ENCODE measurements around the gene G6PC2.
"Not testable (repeated sequence)": the region's sequence is repeated elsewhere in the genome, so short reads cannot be mapped to it uniquely, and the experiment has no call there.

G6PC2 gene

GRCh38 chr2:168907940-168908662, 7.0 kb downstream of the G6PC2 start:
- no peak for DNase-seq (ENCODE audit: low spot score)

DNA sequence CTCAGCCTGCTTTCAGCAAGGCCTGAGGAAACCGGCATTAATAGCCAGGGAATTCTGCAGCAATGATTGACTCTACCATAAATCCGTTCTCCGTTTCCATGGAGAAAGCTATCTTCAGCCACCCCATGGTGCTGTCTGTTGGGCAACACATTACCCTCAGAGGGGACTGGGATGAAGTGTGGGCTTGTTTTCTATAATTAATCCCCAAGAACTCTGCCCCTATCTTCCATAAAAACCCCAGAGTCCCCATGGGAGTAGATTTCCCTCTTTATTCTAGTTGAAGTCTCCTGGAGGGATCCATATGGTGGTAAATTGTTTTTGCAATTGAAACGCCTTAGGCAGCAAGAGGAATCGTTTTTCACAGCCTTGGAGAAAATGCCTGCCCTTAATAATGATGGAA, 9.2 kb downstream of the G6PC2 start:
- no peak for DNase-seq (ENCODE audit: low spot score)

GRCh38 chr2:168912466-168912865, 11.4 kb downstream of the G6PC2 start:
- DNase-seq (ENCODE audit: low spot score) = no peak

DNA sequence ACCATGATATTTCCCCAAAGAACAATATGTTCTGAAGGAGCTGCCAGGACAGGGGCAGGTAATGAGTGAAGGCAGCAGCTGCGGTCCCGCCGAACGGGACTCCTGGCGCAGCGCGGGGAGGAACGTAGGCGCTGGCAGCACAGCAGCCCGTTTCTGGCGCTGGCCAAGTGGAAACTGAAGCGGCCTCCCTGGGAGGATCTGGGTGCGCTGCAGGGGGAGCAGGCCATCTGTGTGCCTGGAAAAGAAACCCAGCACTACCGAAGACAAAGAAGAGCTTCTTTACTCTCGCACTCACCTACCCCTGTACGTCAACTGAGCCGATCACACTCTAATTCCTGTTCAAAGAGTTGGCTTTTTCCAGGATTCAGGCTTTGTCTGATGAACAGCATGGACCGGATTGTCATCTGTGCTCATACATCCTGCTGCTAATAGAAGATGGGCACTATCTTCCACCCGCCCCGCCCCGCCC, 11.8 kb downstream of the G6PC2 start:
- no peak for DNase-seq (ENCODE audit: low spot score)

DNA sequence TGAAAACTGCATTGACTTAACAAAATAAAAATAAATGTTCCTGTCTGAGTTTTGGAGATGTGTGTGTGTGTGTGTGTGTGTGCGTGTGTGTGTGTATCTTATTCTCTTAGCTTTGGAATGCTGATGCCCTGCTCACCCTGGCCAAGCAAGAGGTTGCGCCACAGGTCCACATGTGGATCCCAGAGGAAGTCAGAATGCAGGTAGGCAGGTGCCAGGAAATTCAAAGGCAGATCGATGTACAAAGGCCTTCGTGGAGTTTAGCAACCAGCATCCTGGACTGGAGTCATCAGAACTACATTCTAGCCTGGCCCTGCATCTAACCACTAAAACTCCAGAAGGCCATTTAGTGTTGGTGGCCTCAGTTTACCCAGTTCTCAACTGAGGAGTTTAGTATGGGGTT, 12.4 kb downstream of the G6PC2 start:
- no peak for DNase-seq (ENCODE audit: low spot score)

DNA sequence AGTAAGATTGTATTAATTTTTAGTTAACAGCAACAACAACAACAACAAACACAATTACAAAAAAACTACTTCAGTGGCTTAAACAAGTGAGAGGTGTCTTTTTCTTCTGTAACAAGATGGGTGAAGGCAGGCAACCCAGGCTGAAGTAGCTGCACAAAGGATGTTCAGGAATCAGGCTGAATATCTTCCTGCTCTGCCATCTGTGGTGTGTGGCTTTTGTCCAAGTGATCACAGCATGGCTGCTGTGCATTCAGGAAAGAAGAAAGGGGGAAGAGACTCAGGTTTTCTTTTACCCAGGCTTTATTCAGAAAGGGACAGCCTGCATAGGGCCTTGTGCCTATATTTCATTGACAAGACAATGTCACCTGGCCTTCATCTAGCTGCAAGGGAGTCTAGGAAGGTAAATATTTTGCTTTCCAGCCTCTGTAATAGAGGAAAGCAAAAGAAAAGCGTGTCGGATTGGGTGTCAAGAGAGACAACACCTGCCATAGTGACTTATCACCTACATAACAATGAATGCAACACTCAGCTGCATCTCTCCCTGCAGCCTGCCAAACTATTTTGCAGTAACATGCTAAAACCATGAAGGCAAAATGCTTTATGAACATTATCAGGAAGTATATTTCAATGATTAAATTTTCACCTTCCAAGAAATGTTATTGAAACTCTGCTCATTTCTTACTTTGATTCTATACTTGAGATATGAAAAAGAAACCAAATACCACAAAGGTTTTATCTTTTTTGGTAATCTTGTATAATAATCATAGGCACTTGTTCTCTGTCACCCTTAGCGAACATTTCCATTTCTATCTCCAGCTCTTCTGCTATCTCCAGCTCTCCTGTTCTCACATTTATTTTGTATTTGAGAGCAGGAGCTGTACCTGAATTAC, 14.6 kb downstream of the G6PC2 start:
- DNase-seq (ENCODE audit: low spot score) = no peak

GRCh38 chr2:168916331-168916675, 15.2 kb downstream of the G6PC2 start:
- no peak for DNase-seq (ENCODE audit: low spot score)

DNA sequence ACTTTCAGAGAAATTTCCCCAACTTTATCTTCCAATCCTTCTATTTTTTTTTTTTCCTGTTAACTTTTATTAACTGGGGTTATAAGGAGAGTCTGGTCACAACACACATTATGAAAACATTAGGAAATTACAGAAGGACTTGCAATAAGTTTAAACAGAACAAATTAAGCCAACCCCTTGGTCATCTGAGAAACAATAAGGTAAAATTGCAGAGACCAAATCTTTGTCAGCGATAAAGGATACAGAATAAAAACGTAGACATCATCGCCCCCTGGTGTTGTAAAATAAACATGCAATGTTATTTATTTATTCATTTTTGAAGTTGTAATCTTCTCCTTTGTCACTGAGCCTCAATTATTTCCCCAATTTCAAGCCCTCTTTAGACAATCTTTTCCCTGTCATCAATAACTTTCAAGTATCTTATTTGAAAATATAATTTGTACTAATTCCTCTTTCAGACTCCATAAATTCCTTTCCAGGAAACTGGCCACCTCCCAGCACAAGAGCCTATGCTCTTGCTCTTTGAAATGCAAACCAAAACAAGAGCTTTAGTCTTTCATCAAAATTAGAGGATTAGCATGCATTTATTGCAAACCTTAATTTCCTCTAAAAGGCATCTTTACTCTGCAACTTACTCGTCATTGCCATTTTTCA, 19.5 kb downstream of the G6PC2 start:
- DNase-seq (ENCODE audit: low spot score) = peak; percentile 54

DNA sequence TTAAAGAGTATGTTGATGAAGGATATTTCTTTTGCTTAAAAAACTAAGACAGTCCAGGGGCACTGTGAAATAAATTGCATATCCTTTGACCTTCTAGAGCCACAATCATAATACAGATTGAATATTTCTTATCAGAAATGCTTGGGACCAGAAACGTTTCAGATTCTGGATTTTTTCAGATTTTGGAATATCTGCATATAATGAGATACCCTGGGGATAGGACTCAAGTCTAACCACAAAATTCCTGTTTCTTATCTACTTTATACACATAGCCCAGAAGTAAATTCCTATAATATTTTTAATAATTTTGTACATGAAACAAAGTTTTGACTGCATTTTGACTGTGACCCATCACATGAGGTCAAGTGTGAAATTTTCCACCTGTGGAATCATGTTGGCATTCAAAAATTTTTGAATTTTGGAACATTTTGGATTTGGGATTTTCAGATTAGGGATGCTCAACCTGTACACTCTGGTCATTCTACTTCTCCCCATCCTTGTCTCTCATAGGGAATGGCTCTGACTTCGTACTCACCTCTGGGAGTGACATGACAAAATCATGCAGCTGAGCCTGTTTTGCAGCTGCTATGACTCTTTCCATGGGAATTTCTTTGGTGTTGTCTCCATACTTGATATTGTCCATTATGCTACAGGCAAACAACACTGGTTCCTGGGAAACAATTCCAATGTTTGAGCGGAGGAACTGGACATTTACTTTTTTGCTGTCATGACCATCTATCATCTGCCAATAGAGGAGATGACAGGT, 25.7 kb downstream of the G6PC2 start:
- DNase-seq (ENCODE audit: low spot score) = no peak

DNA sequence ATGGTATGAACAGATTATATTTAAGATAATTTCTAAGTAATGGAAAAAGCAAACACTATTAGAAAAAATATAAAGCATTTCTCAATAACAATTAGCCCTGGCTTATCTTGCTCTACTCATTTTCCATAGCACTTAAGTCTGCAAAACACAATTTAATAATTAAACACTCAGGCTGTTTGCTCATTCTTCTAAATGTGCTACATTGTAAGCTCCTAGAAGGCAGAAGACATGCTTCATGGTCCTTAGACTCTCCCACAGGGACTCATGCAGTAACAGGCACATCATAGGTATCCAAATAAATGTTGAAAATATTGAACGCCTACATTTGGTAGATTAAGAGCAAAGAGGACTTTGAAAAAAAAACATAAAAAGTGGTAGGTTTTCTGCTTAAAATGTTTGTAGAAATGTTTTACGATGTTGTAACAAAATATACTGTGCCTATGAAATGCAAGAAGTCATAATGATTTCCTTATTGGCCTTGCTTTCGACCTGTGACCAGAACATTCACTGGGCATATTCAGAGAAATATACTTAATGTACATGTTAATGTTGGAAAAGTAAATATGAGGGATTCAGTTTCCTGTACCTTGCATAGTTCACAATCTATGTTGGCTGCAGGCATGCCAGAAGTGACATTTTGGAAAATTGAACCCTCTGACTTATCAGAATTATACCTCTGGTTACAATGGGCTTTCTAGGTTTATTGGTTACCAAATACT, 27.2 kb downstream of the G6PC2 start:
- no peak for DNase-seq (ENCODE audit: low spot score)

GRCh38 chr2:168929031-168929430, 27.9 kb downstream of the G6PC2 start:
- no peak for DNase-seq (ENCODE audit: low spot score)

DNA sequence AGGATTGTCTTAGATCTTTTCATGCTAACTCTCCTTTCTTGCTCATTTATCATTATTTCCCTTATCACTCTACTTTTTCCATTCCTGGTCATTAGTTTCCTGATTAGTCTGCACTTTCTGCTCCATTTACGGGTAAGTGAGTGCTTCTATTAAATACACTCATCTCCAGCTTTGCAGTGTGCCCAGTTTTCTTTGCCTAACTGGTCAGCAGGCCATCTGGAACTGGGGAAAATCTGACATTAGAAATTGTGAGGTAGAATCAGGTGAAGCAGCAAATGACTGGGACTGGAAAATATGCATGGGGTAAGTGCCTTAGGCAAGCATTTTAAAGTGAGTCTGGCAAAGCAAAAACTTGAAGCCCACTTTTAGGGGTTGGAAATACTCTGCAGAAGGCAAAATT, 29.2 kb downstream of the G6PC2 start:
- no peak for DNase-seq (ENCODE audit: low spot score)

DNA sequence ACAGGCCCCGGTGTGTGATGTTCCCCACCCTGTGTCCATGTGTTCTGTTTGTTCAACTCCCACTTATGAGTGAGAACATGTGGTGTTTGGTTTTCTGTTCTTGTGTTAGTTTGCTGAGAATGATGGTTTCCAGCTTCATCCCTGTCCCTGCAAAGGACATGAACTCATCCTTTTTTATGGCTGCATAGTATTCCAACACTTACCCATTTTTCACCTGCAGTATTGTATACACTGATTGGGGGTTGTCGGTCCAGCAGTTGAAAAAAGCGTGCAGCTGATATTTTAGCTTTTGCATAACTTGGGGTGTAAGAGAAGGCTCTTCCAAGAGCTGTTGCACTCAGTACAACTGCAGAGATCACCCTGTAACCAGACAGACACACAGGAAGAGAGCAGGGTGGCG, 31.1 kb downstream of the G6PC2 start:
- not testable (repeated sequence) for DNase-seq (ENCODE audit: low spot score)

DNA sequence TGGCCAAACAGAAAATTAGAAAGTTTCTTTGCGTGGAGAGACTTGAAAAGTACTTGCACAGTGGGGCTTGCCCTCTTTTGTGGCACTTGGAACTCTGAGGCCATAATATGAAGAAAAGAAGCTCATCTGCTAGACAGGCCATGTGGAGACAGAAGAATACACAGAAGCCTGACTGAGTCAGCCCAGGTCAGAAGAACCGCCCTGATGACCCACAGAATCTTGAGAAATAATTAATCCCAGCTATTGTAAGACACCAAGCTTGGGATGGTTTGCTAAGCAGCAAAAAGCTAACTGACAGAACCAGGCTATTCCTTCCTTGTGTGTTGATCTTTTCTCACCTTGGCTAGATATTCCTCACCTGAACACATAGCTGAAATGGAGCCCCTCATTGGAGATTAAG, 33.7 kb downstream of the G6PC2 start:
- DNase-seq (ENCODE audit: low spot score) = no peak

DNA sequence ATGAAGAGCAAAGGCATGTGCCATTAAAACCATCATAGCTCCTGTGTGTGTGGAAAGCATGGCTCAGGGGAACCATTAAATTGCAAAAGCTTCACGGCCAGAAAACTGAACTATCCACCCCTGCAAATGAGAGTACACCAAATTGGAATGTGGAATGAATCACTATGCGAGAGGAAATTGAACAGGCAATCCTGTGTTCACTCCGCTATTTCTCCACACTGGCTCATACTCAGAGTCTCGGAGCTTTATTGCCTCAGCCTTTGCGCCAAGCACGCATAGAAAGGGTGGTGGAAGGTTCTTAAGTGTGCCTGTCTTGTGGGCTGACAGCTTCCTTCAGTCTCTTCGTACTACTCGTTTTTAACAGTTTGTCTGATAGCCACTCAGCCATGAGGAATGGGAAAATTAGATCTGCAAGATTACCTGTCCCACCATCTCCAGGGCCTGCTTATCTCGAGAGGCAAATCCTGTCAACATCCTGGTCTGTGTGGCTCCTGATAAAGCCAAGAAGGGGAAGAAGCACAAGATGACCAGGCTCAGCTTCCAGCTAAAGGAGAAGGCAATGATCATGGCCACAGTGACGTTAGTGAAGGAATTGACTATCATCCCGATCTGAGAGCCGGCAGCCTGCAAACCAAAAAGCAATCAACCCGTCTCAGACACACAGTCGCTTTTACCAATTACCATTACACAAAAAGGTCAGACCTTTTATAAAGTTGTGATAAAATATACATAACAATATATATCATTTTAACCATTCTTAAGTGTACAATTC, 34.9 kb downstream of the G6PC2 start:
- peak; percentile 64 for DNase-seq (ENCODE audit: low spot score)

DNA sequence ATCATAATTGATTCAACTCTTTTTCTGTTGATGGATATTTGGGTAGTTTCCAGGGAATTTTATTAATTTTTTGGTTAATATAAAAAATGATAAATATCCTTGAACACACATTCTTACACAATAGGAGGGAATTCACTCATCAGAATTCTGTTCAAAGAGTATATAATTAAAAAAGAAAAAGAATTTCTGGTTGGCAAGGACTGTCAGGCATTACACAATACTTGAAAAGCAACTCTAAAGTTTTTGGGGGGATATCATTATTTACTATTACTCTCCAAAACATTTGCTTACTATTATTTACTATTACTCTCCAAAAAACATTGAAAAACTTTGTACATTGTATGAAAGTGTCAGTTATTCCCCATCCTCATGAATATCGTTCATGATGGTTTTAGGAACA, 38.0 kb downstream of the G6PC2 start:
- no peak for DNase-seq (ENCODE audit: low spot score)

- no peak for DNase-seq (ENCODE audit: low spot score)
Measured at GRCh38 chr2:168939918-168940317, 38.8 kb downstream of the G6PC2 start.

GRCh38 chr2:168941297-168941696, 40.2 kb downstream of the G6PC2 start:
- no peak for DNase-seq (ENCODE audit: low spot score)

DNA sequence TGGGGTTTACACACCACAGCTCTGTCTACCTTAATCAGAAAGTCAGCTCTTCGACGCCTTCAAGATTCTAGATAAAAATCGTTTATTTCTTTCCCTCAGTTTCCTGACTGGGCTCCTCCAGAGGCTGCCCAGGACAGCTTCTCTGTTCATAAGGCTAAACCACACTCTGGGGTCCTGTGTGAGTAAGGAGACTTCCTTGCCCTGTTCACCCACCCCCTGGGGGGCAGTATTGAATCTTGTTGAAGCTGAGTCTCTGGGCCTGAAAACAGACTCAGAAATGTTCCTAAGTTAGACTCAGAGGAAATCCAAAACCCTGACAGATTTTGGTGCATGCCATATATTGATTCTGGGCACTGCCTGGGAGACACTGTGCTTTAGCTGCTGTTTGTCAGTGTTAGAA, 43.0 kb downstream of the G6PC2 start:
- no peak for DNase-seq (ENCODE audit: low spot score)

DNA sequence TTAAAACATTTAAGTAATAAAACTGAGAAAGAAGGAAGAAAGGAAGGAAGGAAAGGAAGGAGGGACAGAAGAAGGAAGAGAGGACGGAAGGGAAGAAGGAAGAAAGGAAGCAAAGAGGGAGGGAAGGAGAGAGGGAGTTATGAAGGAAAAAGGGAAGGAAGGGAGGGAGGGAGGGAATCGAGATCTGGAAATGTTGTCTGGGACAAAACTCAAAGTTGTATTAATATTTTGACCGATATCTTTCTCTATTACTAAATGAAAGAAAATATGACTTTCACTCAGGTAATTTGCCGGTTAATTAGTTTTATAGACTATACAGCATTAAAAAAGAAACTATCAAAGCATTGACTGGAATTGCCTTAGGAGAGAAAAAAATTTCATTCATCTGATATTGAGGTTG, 44.4 kb downstream of the G6PC2 start:
- no peak for DNase-seq (ENCODE audit: low spot score)
